GM19035 (cell line): ENCODE results near the gene PRKN.
"Not testable (repeated sequence)": the region's sequence is repeated elsewhere in the genome, so short reads cannot be mapped to it uniquely, and the experiment has no call there.

ENCODE experiments used
- ATAC-seq: cut with Tn5 transposase; IDR thresholded peaks from one replicate; pipeline ENCODE4 v1.9.1; 2021; ENCODE audit not compliant: unreplicated experiment

PRKN gene

GRCh38 chr6:162468326-162468725, 259.2 kb downstream of the PRKN start:
- ATAC-seq: no peak

- no peak for ATAC-seq
Measured at GRCh38 chr6:162467679-162468078, 259.9 kb downstream of the PRKN start.

- ATAC-seq: no peak
Measured at GRCh38 chr6:162463576-162463975, 264.0 kb downstream of the PRKN start.

- ATAC-seq: no peak
Measured at GRCh38 chr6:162459985-162460384, 267.6 kb downstream of the PRKN start.

- ATAC-seq: no peak
Measured at GRCh38 chr6:162450358-162450757, 277.2 kb downstream of the PRKN start.

- no peak for ATAC-seq
Measured at GRCh38 chr6:162448294-162448693, 279.3 kb downstream of the PRKN start.

GRCh38 chr6:162443101-162443500, 284.5 kb downstream of the PRKN start:
- ATAC-seq: no peak

- ATAC-seq: no peak
Measured at GRCh38 chr6:162442687-162443086, 284.9 kb downstream of the PRKN start.

- no peak for ATAC-seq
Measured at GRCh38 chr6:162441991-162442390, 285.6 kb downstream of the PRKN start.

GRCh38 chr6:162438980-162439379, 288.6 kb downstream of the PRKN start:
- ATAC-seq: no peak

GRCh38 chr6:162435071-162435470, 292.5 kb downstream of the PRKN start:
- ATAC-seq: no peak

GRCh38 chr6:162421004-162421403, 306.6 kb downstream of the PRKN start:
- ATAC-seq: no peak

GRCh38 chr6:162416831-162417537, 310.6 kb downstream of the PRKN start:
- no peak for ATAC-seq

GRCh38 chr6:162416307-162416706, 311.3 kb downstream of the PRKN start:
- no peak for ATAC-seq

GRCh38 chr6:162409741-162410691, 317.6 kb downstream of the PRKN start:
- ATAC-seq: no peak

- ATAC-seq: no peak
Measured at GRCh38 chr6:162408826-162409535, 318.6 kb downstream of the PRKN start.

- no peak for ATAC-seq
Measured at GRCh38 chr6:162404951-162405350, 322.6 kb downstream of the PRKN start.

GRCh38 chr6:162403031-162403430, 324.5 kb downstream of the PRKN start:
- no peak for ATAC-seq

GRCh38 chr6:162395181-162395580, 332.4 kb downstream of the PRKN start:
- ATAC-seq: no peak

GRCh38 chr6:162390961-162391811, 336.4 kb downstream of the PRKN start:
- not testable (repeated sequence) for ATAC-seq
